ENCODE results near the gene TECTA. TPM values are rescaled to one million over a fixed set of nuclear protein-coding genes. Genes with fewer than 3 reads are reported as not detected.

The TECTA gene
- total RNA-seq, 4 donors from 2014 or later, result 0.87 to 3.1 (median 2.0) TPM

DNA sequence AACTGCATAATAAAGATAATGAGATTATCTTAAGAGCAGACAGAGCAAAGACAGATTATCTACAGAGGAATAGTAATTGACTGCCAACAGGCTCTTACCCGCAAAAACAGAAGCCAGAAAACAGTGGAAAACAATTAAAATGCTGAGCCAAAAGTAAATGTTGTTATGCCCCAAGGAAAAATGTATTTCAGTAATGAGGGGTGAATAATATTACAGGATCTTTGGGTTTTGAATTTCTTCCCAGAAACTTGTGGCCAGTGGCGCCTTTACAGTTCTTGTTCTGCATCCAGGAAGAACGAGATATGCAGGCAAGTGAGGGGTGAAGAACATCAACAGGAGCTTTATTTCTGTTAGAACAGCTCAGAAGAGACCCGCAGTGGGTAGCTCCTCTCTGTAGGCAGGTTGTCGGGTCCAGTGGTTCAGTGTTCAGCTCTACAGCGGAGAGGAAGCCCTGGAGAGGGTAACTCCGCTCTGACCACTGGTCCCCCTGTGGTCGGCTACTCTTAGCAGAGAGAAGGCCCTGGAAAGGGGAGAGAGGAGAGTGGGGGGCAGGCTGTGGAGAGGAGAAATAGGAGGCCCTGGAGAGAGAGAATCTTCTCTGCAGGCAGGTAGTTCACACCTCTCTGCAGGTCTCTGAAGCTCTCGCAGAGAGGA lies 139.7 kb downstream of the TECTA start:
- WGBS, 2 donors, result 67 to 79% methylated on average over 9 of the region's 9 CpGs
- no peak for DNase-seq (ENCODE audit: low spot score in 2 of 2)
- H3K27ac ChIP-seq, result no peak overlapping the region
- no peaks in the 10 kb centered on the region for H3K9me3 ChIP-seq
- H3K36me3 ChIP-seq, result no peaks in the 10 kb centered on the region
- peaks cover 0 to 5% of the 10 kb centered on the region in 2 donors for H3K27me3 ChIP-seq
- H3K4me1 ChIP-seq, result peaks cover 0 to 10% (median 0%) of the 10 kb centered on the region in 4 donors
- TF ChIP-seq EP300 (IDR thresholded peaks at IDR 0.05) (no peak), POLR2A (IDR thresholded peaks at IDR 0.05) (no peak)
- TF ChIP-seq, protein P1, sequence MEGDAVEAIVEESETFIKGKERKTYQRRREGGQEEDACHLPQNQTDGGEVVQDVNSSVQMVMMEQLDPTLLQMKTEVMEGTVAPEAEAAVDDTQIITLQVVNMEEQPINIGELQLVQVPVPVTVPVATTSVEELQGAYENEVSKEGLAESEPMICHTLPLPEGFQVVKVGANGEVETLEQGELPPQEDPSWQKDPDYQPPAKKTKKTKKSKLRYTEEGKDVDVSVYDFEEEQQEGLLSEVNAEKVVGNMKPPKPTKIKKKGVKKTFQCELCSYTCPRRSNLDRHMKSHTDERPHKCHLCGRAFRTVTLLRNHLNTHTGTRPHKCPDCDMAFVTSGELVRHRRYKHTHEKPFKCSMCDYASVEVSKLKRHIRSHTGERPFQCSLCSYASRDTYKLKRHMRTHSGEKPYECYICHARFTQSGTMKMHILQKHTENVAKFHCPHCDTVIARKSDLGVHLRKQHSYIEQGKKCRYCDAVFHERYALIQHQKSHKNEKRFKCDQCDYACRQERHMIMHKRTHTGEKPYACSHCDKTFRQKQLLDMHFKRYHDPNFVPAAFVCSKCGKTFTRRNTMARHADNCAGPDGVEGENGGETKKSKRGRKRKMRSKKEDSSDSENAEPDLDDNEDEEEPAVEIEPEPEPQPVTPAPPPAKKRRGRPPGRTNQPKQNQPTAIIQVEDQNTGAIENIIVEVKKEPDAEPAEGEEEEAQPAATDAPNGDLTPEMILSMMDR (IDR thresholded peaks at IDR 0.05), result no peak
- H3K4me3 ChIP-seq, result no peak overlapping the region

Other genes with a start within 250 kb of the TECTA start
- gene TBCEL, start 77.1 kb upstream of the TECTA start, total RNA-seq, result 10 to 100 TPM; 17.1 to 24.7 (median 20.6) TPM
- 10 to 100 TPM; 23.1 to 49.6 (median 36.0) TPM for gene SC5D, start 191.5 kb downstream of the TECTA start, total RNA-seq

Data from tibial nerve (tissue), 4 donors.